ENCODE results near the gene TMPRSS11B.
"Not testable (repeated sequence)": the region's sequence is repeated elsewhere in the genome, so short reads cannot be mapped to it uniquely, and the experiment has no call there.

TMPRSS11B gene

DNA sequence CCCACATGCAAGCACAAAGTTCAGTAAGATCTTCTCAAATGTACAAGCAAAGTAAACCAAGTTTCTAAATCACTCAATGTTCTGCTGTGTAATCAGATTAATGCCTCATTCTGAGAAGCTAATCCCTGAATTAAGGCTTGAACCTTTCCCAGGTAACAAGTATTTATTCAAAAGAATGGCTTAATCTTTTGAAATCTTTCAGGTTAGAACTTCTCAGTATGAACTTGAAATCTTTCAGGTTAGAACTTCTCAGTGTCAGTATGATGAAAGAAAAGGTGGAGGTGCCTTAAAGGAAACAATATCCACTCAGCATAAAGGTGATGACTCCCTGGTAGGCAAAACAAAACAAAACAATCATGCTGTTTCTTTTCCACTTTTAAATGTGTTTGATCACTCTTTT lies 29.0 kb downstream of the TMPRSS11B start:
- no peak for DNase-seq

DNA sequence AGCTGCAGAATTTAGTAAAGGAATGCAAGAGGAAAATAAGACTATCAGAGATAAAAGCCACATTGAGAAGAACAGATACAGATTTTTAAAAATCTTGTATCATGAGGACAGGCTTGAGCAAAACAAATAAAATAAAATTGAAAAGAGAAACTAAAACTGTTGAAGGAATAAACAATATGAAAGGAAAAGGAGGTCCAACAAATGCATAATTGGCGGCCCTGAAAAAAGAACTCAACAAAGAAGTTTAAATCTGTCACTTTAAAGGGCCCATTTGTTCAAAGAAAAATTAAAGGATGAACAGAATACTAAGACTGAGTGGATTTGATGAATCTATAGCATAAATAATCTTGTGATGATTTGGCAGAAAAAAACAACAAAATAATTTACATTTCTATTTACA lies 36.5 kb downstream of the TMPRSS11B start:
- no peak for DNase-seq

DNA sequence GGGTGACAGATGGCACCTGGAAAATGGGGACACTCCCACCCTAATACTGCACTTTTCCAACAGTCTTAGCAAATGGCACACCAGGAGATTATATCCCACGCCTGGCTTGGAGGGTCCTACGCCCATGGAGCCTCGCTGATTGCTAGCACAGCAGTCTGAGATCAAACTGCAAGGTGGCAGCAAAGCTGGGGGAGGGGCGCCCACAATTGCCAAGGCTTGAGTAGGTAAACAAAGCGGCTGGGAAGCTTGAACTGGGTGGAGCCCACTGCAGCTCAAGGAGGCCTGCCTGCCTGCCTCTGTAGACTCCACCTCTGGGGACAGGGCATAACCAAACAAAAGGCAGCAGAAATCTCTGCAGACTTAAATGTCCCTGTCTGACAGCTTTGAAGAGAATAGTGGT lies 51.2 kb downstream of the TMPRSS11B start:
- not testable (repeated sequence) for DNase-seq

DNA sequence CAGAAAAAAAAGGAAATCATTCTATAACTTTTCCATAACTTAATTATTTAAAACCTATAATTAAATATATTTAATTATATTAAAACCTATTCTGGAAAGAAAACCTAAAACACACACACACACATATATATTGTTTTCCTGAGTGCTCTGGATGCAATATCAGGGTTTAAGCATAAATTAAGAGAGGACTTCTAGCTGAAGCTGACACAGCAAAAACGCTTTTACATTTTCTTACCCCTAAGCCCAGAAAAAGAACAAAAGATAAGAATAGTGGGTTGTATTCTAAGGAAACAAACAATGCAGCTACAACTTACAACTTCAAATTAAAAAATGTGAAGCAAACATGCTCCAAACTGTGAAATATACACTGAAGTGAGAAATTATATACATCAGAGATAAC lies 52.3 kb downstream of the TMPRSS11B start:
- no peak for DNase-seq

DNA sequence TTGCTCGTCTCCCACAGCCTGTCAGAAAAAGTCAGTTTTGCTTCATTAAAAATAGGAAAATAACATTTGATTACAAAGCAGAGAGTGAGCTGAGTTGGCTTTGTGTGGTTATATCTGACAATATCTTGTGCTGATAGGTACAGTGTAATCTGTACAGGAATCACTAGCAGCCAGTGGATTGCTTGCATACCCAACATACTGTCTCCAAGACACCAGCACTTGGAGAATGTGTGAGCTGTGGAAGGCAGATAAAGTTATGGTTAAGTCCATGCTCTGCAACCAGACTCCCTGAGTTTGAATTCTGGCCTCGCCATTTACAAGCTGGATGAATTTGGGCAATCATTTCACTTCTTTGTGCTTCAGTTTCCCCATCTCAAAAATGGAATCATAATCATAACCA lies 58.3 kb downstream of the TMPRSS11B start:
- DNase-seq, result no peak

DNA sequence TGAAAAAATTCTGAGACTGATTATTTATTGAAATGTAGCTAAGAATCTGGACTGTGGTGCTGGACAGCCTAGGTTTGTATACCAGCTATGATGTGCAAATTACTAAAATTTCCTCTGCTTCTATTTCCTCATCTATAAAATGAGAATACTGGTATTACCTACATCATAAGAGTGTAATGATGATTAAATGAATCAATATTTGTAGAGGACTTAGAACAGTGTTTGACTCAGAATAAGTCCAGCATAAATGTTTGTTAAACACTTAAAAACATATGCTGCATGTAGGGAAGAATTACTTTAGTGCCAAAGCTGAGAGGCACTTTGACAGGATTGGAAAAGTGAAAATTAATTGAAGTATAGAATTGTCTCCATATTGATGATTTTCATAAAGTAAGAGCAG lies 60.6 kb downstream of the TMPRSS11B start:
- DNase-seq, result no peak

DNA sequence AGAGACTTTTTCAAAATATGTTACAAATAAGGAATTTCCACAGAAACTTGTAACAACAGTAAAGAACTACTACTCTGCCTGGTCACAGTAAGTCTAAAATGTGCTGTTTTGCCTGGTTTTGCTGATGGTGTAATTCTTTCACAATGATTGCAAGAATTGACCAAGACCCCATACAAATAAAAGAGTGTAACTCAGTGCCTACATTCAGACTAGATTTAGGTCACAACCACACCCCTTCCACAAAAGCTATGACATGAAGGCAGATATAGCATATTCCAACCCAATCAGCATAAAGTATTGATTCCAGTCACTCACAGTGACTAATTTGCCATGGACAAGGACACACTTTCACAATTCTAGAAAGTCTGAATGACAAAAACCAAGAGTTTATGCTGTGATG lies 62.1 kb downstream of the TMPRSS11B start:
- no peak for DNase-seq

DNA sequence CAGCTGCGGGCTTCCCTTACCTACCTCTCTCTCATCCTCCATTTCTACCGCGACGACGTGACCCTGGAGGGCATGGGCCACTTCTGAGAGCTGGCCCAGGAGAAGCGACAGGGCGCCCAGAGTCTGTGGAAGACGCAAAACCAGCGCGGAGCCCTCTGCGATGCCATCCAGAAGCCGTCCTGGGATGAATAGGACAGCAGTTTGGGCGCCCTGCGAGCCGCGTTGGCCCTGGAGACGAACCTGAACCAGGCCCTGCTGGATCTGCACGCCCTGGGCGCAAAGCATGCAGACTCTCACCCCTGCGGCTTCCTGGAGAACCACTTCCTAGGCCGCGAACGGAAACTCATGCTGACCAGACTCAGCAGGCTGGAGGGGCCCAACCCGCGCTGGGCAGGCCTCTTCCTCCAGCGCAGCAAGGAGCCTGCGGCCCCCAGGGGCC lies 63.1 kb downstream of the TMPRSS11B start:
- no peak for DNase-seq

DNA sequence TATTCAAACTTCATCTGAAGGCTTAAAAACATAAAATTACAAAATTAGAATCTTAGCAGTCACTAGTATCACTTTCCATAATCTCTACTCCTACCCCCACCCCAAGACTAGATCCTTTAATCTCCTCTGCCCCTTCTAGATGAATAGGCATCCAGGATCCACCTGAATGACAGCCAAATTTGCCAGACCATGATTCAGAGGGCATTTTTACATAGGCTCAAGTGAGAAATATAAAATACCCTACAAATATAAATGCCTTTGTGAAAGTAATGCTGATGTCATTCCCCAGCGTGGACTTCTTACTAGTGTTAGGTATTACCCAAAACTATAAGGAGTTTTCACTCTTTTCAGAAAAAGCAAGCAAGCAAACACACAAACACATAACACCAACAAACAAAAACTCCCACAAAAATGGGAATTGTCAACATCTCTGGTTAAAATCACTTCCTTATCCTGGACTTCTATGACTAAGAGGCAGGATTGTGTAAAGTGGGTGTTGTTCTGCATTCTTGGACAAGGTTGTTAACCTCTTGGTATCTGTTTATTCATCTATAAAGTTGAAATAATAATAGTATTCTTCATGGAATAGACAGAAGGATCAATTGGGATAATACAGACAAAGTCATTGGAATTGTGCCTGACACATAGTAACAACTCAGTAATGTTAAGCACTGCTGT lies 64.5 kb downstream of the TMPRSS11B start:
- no peak for DNase-seq

DNA sequence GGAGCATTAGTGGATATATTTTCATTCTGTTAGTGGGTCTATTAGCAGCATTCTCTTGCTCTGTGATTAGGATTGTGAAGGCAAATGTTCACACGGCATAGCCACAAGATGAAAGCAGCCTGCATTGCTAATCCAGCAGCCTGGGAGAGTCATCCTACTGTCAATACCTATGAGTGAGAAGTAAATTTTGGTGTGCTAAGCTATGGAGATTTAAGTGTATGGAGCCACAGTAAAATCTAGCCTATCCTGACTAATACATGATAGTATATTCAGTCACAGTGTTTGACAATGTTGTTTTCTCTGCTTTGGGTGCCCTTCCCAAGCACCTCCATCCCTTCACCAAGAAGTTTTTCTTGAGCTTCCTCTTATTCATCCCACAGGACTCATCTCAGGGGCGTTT lies 68.6 kb downstream of the TMPRSS11B start:
- DNase-seq, result no peak
